DOHH2 (cell line): Measurements from ENCODE around the gene ARFIP1.

Experiments used
- CTCF ChIP-seq: fragments of 200-600 bp; sonication (generic); IDR thresholded peaks from one replicate; pipeline ENCODE4 v1.5.1; 2014; ENCODE audit warnings: antibody characterized with exemption, mild to moderate bottlenecking, low read depth, low read length; ENCODE audit not compliant: poor library complexity, severe bottlenecking
- EZH2phosphoT487 ChIP-seq: fragments of 200-600 bp; sonication (generic); IDR thresholded peaks from 2 replicates; pipeline ENCODE4 v1.6.1; 2017; ENCODE audit warnings: borderline replicate concordance, mild to moderate bottlenecking, antibody characterized with exemption, low read length, moderate library complexity, mixed read lengths

GRCh38 chr4:152747444-152747843, 32.3 kb upstream of the ARFIP1 start:
- no peak for TF ChIP-seq CTCF
- no peak for TF ChIP-seq EZH2phosphoT487
